HG03457 (cell line): ENCODE results near the gene RAD9B.

Source experiments
- ATAC-seq: cut with Tn5 transposase; IDR thresholded peaks from one replicate; pipeline ENCODE4 v1.9.1; 2021; ENCODE audit warnings: moderate number of reproducible peaks; ENCODE audit not compliant: unreplicated experiment

The RAD9B gene

DNA sequence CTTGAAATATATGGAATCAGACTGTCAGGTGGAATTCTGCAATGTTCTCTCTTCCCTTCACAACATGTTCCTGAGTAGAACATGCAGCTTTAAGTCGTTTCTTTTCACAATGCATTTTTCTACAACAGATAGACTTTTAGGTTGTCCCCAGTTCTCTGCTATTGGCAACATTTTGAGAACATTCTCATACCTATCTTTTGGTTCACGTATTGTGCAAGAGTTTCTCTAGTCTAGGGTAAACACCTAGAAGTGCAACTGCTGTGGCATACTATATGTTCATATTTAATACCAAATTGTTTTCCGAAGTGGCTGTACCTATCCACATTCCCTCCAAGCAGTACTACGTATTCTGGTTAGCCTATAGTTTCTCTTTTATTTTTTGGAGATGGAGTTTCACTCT lies 48.9 kb downstream of the RAD9B start:
- no peak for ATAC-seq
